Measurements from ENCODE around the gene LRMDA. TPM values are rescaled to one million over a fixed set of nuclear protein-coding genes. Genes with fewer than 3 reads are reported as not detected.

Gene LRMDA
- total and polyA plus RNA-seq, 3 experiments from 2014 or later, result not detected

DNA sequence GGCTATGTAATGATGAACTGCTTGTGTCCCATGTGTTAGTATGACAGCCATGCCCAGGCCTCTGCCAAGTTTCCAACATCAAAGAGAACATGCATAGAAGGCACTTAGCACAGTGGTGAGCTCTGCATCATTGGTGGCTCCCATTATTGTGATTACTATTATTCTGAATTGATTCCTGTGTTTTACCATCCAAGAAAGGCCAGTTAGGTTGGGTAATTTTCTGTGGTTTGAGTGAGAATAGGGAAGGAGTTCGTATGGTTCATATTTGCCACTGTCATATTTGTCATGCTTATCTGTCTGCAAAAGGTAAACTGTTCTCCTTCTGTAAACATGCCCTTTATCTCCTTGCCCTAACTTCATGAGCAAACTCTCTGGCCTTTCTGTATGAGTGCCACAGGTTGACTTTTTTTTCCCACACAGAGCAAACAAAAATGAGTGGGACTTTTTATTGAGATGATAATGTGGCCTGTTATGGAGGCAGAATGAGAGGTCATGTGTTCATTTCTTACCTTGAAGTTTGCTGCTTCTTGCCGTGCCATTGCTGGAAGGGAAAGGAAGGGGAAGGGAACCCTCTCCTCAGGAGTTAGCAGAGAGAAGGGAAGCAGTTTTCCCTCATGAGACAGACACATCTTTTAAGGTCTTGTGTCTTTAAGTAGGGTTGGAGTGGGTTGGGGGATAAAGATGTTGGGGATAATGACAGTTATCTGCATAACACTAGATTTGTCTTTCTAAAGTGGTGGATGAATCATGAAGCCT, 301.9 kb downstream of the LRMDA start:
- CTCF ChIA-PET, result no interaction called here

DNA sequence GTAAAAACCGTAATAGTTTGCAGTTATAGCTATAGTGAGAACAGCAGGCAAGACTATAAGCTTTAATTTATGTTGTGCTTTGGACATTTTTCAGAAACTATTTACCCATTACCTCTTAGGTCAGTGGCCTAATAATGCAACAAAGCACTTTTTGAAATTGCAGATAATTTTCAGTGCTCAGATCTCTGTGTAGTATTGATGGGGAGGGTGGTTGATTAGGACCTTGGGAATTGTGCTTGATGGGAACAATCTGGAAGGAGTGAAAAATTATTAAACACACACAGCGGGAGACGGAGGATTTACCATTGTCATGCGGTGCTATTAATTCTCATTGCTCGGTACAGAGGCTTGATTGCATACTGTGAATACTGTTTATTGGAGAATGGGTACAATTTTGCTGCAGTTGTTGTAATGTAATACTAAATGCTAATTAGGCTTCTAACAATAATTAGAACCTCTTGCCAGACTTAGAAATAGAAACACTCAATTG, 304.8 kb downstream of the LRMDA start:
- no peaks in the 10 kb centered on the region for H3K4me1 Mint-ChIP-seq
- peaks cover 3 to 8% of the 10 kb centered on the region in 2 donors for H3K27me3 Mint-ChIP-seq
- Histone ChIP-seq H3K27me3 (ENCODE audit: insufficient read depth, low read length, poor library complexity, severe bottlenecking) (no peaks in the 10 kb centered on the region), H3K36me3 (ENCODE audit: insufficient read depth, low read length) (no peaks in the 10 kb centered on the region), H3K4me3 (ENCODE audit: low read length) (no peak overlapping the region), H3K27ac (ENCODE audit: low read depth, low read length) (no peak overlapping the region), H3K9me3 (ENCODE audit: low read length) (no peaks in the 10 kb centered on the region), H3K4me1 (ENCODE audit: insufficient read depth, low read length) (no peaks in the 10 kb centered on the region)
- no peaks in the 10 kb centered on the region for H3K36me3 Mint-ChIP-seq
- POLR2A ChIA-PET, result no interaction called here
- no peak overlapping the region for H3K27ac Mint-ChIP-seq
- no peak overlapping the region for H3K4me3 Mint-ChIP-seq
- H3K9me3 Mint-ChIP-seq, result no peaks in the 10 kb centered on the region
- DNase-seq, result no peak
- CTCF ChIA-PET, result no interaction called here

More for the DNA sequence above, 301.9 kb downstream of the LRMDA start:
- Mint-ChIP-seq H3K9me3 (no peaks in the 10 kb centered on the region), H3K4me1 (no peaks in the 10 kb centered on the region), H3K36me3 (no peaks in the 10 kb centered on the region), H3K27me3 (peaks cover 5 to 13% of the 10 kb centered on the region in 2 donors), H3K27ac (no peak overlapping the region), H3K4me3 (no peak overlapping the region)
- H3K4me3 ChIP-seq (ENCODE audit: low read length), result no peak overlapping the region
- no peak for DNase-seq
- H3K9me3 ChIP-seq (ENCODE audit: low read length), result no peaks in the 10 kb centered on the region
- H3K36me3 ChIP-seq (ENCODE audit: insufficient read depth, low read length), result no peaks in the 10 kb centered on the region
- H3K27ac ChIP-seq (ENCODE audit: low read depth, low read length), result no peak overlapping the region
- no peaks in the 10 kb centered on the region for H3K27me3 ChIP-seq (ENCODE audit: insufficient read depth, low read length, poor library complexity, severe bottlenecking)
- H3K4me1 ChIP-seq (ENCODE audit: insufficient read depth, low read length), result no peaks in the 10 kb centered on the region
- POLR2A ChIA-PET, result no interaction called here

DNA sequence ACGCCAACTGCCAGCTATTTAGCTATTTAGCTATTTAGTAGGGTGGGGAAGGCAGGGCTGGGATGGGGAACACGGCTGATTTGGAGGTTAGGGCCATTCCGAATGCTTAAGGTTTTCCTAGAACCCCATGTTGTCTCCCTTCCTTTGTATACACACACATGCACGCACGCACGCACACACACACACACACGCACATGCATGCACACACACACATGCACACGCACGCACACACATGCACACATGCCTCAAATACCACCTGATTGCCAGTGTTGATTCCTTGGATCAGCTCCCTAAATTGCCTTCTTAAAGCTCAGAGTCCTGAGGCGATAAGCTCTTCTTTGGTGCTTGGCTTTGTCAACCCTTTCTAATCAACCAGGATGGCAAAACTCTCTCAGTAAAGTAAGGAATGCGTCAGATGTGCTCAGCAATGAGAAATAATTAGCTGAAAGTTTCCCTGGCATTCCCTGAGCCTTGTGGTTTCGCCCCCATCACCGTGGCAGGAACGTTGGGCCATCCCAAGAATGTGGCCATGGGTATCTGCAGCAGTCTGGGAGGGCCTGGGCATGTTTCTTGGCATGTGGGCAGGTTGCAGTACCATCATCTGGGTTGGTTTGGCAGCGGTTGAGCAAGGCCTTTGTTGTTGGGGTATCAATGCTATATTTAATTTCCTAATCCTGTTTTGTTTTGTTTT, 305.6 kb downstream of the LRMDA start:
- CTCF ChIA-PET, result no interaction called here

DNA sequence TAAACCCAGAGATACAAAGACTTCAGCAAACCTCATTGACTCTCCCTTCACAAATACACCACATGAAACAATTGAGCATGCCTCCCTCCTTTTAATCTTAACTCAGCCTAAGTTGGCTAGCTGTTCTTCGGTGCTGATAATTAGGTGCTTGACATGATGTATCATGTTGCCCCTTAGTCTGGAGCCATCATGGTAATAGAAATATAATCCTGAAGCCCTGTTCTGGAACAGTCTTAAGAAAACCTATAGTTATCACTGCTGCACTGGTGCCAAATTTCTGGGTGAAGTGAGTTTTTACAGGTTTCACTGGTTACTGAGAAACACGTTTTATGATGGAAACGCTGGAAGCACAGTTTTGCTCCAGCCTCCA, 306.1 kb downstream of the LRMDA start:
- POLR2A ChIA-PET, result no interaction called here
- peak overlapping the region in 1 of 8 donors; percentile 61 for H3K27ac Mint-ChIP-seq
- CTCF ChIA-PET, result no interaction called here
- no peaks in the 10 kb centered on the region for H3K36me3 ChIP-seq (ENCODE audit: insufficient read depth, low read length)
- H3K27ac ChIP-seq (ENCODE audit: low read depth, low read length), result no peak overlapping the region
- H3K4me1 ChIP-seq (ENCODE audit: insufficient read depth, low read length), result no peaks in the 10 kb centered on the region
- H3K9me3 Mint-ChIP-seq, result no peaks in the 10 kb centered on the region
- no peaks in the 10 kb centered on the region for H3K9me3 ChIP-seq (ENCODE audit: low read length)
- no peak overlapping the region for H3K4me3 ChIP-seq (ENCODE audit: low read length)
- H3K36me3 Mint-ChIP-seq, result no peaks in the 10 kb centered on the region
- DNase-seq, result no peak
- no peaks in the 10 kb centered on the region for H3K27me3 ChIP-seq (ENCODE audit: insufficient read depth, low read length, poor library complexity, severe bottlenecking)
- no peak overlapping the region for H3K4me3 Mint-ChIP-seq
- H3K4me1 Mint-ChIP-seq, result no peaks in the 10 kb centered on the region
- H3K27me3 Mint-ChIP-seq, result peaks cover 1 to 8% of the 10 kb centered on the region in 2 donors

More for the DNA sequence above, 305.6 kb downstream of the LRMDA start:
- Histone ChIP-seq H3K27me3 (ENCODE audit: insufficient read depth, low read length, poor library complexity, severe bottlenecking) (no peaks in the 10 kb centered on the region), H3K36me3 (ENCODE audit: insufficient read depth, low read length) (no peaks in the 10 kb centered on the region), H3K27ac (ENCODE audit: low read depth, low read length) (no peak overlapping the region), H3K4me1 (ENCODE audit: insufficient read depth, low read length) (no peaks in the 10 kb centered on the region), H3K9me3 (ENCODE audit: low read length) (no peaks in the 10 kb centered on the region), H3K4me3 (ENCODE audit: low read length) (no peak overlapping the region)
- POLR2A ChIA-PET, result no interaction called here
- H3K9me3 Mint-ChIP-seq, result no peaks in the 10 kb centered on the region
- H3K4me3 Mint-ChIP-seq, result no peak overlapping the region
- no peaks in the 10 kb centered on the region for H3K36me3 Mint-ChIP-seq
- H3K27me3 Mint-ChIP-seq, result peaks cover 3 to 8% of the 10 kb centered on the region in 2 donors
- H3K27ac Mint-ChIP-seq, result no peak overlapping the region
- H3K4me1 Mint-ChIP-seq, result no peaks in the 10 kb centered on the region
- DNase-seq, result no peak

DNA sequence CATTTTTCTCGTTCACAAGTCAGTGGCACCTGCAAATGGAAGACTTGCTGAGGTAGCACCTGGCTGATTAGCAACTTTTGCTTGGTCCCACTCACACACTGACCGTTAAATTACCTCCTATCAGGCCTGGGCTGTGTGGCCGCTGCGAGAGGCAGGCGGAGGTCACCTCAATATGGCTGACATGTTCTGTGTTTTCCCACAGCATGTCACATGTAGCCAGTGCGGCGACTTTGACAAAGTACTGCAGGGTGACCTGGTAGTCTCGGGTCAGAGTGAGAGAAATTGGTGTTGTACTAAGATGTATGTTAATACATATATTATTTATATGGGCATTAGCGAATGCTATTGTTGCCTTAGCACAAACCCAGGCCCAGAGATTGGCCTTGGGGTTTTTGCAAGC, 307.5 kb downstream of the LRMDA start:
- H3K36me3 Mint-ChIP-seq, result no peaks in the 10 kb centered on the region
- H3K4me3 Mint-ChIP-seq, result no peak overlapping the region
- no peaks in the 10 kb centered on the region for H3K4me1 Mint-ChIP-seq
- POLR2A ChIA-PET, result no interaction called here
- H3K27ac Mint-ChIP-seq, result no peak overlapping the region
- H3K27me3 ChIP-seq (ENCODE audit: insufficient read depth, low read length, poor library complexity, severe bottlenecking), result no peaks in the 10 kb centered on the region
- H3K27me3 Mint-ChIP-seq, result peaks cover 0 to 8% of the 10 kb centered on the region in 2 donors
- no peaks in the 10 kb centered on the region for H3K9me3 ChIP-seq (ENCODE audit: low read length)
- no peaks in the 10 kb centered on the region for H3K4me1 ChIP-seq (ENCODE audit: insufficient read depth, low read length)
- no peaks in the 10 kb centered on the region for H3K9me3 Mint-ChIP-seq
- no peak for DNase-seq
- no peak overlapping the region for H3K4me3 ChIP-seq (ENCODE audit: low read length)
- H3K27ac ChIP-seq (ENCODE audit: low read depth, low read length), result no peak overlapping the region
- H3K36me3 ChIP-seq (ENCODE audit: insufficient read depth, low read length), result no peaks in the 10 kb centered on the region
- CTCF ChIA-PET, result no interaction called here

DNA sequence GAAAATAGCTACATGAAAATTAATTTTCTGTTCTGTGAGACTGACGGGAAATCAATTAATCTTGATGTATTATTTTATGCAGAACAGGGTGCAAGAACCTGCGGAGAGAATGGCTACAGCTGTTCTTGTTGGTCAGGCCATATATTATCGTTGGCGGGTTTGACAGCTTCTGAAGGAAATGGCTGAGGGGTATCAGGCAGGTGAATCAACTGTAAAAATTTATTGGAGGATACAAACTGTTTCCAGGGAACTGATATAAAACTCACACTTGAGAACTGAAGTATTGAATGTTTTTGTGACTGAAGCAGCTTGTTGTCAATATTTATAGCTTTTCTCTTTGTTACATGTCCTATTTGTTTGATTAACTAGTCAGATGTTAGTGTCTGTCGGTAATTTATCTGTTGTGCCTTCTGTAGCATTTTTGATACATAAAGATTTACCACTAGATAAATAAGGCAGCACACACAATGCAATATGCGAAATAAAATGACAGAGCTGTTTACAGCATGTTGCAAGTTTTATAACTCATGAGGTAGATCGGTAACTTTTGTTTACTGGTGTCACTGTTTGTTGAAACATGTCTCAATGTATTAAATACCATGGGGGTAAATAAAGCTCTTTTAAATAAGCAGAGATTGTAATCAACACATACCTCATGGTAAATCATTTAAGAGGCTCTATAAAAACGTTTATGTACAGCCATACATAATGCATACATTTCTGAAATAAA, 308.2 kb downstream of the LRMDA start:
- Mint-ChIP-seq H3K36me3 (no peaks in the 10 kb centered on the region), H3K27ac (no peak overlapping the region), H3K4me1 (no peaks in the 10 kb centered on the region), H3K9me3 (no peaks in the 10 kb centered on the region), H3K27me3 (peaks cover 0 to 8% of the 10 kb centered on the region in 2 donors), H3K4me3 (no peak overlapping the region)
- H3K36me3 ChIP-seq (ENCODE audit: insufficient read depth, low read length), result no peaks in the 10 kb centered on the region
- no peak for DNase-seq
- no peak overlapping the region for H3K4me3 ChIP-seq (ENCODE audit: low read length)
- ChIA-PET CTCF (no interaction called here), POLR2A (no interaction called here)
- H3K9me3 ChIP-seq (ENCODE audit: low read length), result no peaks in the 10 kb centered on the region
- no peaks in the 10 kb centered on the region for H3K4me1 ChIP-seq (ENCODE audit: insufficient read depth, low read length)
- no peaks in the 10 kb centered on the region for H3K27me3 ChIP-seq (ENCODE audit: insufficient read depth, low read length, poor library complexity, severe bottlenecking)
- no peak overlapping the region for H3K27ac ChIP-seq (ENCODE audit: low read depth, low read length)

DNA sequence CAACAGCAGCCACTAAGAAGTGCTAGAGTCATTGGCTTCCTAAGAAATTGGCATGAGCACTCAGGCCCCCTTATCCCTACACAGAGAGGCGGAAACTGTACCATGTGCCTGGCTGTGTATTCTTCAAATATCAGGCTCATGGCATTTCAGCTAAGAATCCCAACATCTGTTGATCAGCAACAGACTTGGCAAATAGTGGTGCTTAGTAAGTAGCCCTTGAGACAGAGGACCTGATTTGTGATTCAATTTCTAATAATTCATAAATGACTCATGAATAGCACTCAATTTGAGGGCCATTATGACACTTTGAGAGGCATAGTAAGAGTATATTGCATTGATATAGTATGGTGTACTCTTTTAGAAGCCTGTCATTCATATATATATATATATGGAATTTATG, 309.1 kb downstream of the LRMDA start:
- H3K4me1 Mint-ChIP-seq, result no peaks in the 10 kb centered on the region
- CTCF ChIA-PET, result no interaction called here

DNA sequence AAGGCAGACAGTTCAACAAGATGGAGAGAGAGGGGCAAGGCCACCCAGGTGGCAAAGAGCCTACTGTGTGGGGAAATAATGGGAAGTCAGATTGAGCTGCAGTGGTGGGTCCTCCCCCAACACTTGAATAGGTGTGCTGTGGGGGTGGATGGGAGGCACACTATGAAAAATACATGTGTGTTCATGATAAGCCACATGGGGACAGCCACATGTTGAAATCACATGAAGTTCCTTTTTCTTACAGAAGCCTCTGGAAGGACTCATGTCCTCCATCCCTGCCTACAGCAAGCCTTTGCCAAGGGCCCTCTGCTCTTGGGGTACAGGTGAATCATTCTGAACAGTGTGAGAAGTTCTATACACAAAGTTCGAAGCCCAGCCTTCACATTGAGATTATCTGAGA, 310.9 kb downstream of the LRMDA start:
- Histone ChIP-seq H3K4me3 (ENCODE audit: low read length) (no peak overlapping the region), H3K4me1 (ENCODE audit: insufficient read depth, low read length) (no peaks in the 10 kb centered on the region), H3K27ac (ENCODE audit: low read depth, low read length) (no peak overlapping the region), H3K27me3 (ENCODE audit: insufficient read depth, low read length, poor library complexity, severe bottlenecking) (no peaks in the 10 kb centered on the region), H3K9me3 (ENCODE audit: low read length) (no peaks in the 10 kb centered on the region), H3K36me3 (ENCODE audit: insufficient read depth, low read length) (no peaks in the 10 kb centered on the region)
- Mint-ChIP-seq H3K27me3 (peaks cover 2 to 11% of the 10 kb centered on the region in 2 donors), H3K4me1 (no peaks in the 10 kb centered on the region), H3K9me3 (no peaks in the 10 kb centered on the region), H3K36me3 (no peaks in the 10 kb centered on the region), H3K4me3 (no peak overlapping the region), H3K27ac (no peak overlapping the region)
- no peak for DNase-seq
- CTCF ChIA-PET, result no interaction called here
- POLR2A ChIA-PET, result no interaction called here

More for the DNA sequence above, 309.1 kb downstream of the LRMDA start:
- Mint-ChIP-seq H3K4me3 (no peak overlapping the region), H3K9me3 (no peaks in the 10 kb centered on the region), H3K36me3 (no peaks in the 10 kb centered on the region), H3K27me3 (peaks cover 2 to 12% of the 10 kb centered on the region in 2 donors), H3K27ac (no peak overlapping the region)
- H3K36me3 ChIP-seq (ENCODE audit: insufficient read depth, low read length), result no peaks in the 10 kb centered on the region
- H3K4me3 ChIP-seq (ENCODE audit: low read length), result no peak overlapping the region
- H3K27ac ChIP-seq (ENCODE audit: low read depth, low read length), result no peak overlapping the region
- no peaks in the 10 kb centered on the region for H3K4me1 ChIP-seq (ENCODE audit: insufficient read depth, low read length)
- H3K9me3 ChIP-seq (ENCODE audit: low read length), result no peaks in the 10 kb centered on the region
- DNase-seq, result no peak
- H3K27me3 ChIP-seq (ENCODE audit: insufficient read depth, low read length, poor library complexity, severe bottlenecking), result no peaks in the 10 kb centered on the region
- POLR2A ChIA-PET, result no interaction called here

Measured in CD8-positive, alpha-beta memory T cell (primary cell).